HG02571 (cell line): ENCODE data around the gene AGAP2.
A peak's percentile ranks its signal among the peaks of the same experiment; 100 is the strongest.
"Not testable (repeated sequence)": the region's sequence is repeated elsewhere in the genome, so short reads cannot be mapped to it uniquely, and the experiment has no call there.

Source experiments
- ATAC-seq: cut with Tn5 transposase; IDR thresholded peaks from one replicate; pipeline ENCODE4 v1.9.1; 2021; ENCODE audit warnings: mild to moderate bottlenecking, moderate library complexity; ENCODE audit not compliant: unreplicated experiment

Gene AGAP2

DNA sequence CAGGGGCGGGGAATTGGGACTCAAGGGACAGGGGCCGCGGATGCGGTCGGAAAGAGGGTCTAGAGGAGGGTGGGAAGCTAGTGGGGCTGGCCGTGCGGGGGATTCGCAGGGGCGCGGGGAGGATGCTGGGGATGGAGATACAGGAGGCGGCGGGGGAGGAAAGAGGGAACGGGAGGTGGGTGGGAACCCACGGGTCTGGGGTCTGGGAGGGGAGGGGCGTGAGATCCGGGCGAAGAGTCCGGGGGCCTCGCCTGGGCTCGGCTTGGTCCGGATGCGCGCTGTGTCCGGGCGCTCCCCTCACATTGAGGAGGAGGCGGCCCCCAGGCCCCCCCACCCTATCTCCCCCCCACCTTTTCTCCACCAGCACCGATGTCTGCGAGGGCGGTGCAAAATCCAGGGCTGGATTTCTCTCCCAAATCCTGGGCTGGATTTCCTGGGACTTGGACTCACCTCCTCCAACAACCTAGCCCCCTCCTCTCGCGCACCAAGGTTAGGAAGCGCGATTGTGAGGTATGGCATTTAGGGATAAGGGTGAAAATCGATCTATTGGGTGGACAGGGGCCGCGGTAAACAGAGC is at the start of gene AGAP2:
Gene AGAP2 (minus strand): TSS at position 82 of the 577 bp plus-strand sequence. CDS start 496 bp downstream, outside the sequence.
- ATAC-seq, result no peak

DNA sequence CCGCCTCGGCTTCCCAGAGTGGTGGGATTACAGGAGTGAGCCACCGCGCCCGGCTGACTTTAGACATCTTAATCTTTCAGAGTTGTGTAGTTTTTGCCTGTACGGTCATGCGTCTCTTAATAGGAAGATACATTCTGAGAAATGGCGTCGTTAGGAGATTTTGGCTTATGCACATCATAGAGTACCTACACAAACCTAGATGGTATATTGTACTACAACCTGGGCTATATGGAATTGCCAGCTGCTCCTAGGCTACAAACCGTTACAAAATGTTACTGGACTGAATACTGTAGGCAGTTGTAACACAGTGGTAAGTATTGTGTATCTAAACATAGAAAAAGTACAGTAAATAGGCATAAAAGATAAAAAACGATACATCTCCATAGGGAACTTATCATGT is 45.3 kb upstream of the AGAP2 start:
- no peak for ATAC-seq

DNA sequence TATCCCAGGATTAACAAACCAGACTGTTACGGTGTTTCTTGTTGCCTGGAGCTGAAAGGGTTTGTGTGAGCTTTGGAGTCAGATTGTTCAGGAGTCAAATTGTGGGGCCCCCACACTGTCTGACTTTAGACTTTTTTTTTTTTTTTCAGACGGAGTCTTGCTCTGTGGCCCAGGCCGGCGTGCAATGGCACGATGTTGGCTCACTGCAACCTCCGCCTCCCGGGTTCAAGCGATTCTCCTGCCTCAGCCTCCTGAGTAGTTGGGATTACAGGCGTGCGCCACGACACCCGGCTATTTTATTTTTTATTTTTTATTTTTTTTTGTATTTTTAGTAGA is 44.9 kb upstream of the AGAP2 start:
- ATAC-seq, result no peak

DNA sequence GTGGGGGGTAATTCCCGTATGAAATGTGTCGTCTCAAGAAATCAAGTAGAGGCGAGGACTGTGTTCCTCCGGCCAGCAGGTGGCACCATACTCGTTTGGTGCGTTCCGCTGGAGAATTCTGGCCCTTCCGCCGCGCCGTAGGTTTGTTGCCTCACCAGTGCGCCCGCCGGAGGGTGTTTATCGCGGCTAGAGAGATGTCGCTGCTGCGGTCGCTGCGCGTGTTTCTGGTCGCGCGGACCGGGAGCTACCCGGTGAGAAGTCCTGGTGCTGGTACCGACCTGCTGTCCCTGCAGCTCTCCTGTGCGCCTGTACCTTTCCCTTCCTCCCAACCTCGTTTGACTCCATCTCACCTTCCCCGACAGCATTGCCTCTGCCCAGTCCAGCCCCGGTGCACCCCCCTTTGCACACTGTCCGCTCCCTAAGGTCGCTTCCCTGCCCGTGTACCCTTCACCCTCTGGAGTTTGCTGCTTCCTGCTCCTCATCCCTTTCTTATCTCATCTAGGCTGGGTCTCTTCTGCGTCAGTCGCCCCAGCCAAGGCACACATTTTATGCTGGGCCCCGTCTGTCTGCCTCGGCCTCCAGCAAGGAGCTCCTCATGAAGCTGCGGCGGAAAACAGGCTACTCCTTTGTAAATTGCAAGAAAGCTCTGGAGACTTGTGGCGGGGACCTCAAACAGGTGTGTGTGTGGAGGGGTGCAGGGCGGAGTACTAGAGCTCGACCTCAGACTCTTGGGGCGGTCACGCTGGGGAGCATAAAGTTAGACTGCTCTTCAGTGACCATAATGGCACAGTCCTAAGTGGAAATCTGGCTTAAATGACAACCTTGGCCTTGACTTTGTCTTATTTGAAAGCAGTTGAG is 44.3 kb upstream of the AGAP2 start, which contains the start of gene TSFM:
Gene TSFM (plus strand): TSS at position 180 of the 858 bp plus-strand sequence. CDS start 15 bp downstream, at position 195.
- ATAC-seq, result peak; percentile 80

DNA sequence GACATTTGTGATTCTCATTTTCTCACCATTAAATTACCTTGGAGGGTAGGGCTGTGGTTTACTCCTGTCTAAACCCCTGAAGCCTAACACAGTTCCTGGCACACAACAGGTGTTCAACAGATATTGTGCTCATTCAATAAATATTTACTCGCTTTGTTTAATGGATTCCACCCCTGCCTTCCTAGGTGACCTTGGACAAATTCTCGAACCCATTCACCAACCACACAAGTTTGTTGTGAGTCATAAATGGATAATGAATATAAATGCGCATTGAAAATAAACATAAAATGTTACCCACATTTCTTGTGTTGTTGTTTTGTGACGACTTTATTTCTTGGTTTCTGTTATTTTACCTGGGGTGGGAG is 43.7 kb upstream of the AGAP2 start:
- no peak for ATAC-seq

DNA sequence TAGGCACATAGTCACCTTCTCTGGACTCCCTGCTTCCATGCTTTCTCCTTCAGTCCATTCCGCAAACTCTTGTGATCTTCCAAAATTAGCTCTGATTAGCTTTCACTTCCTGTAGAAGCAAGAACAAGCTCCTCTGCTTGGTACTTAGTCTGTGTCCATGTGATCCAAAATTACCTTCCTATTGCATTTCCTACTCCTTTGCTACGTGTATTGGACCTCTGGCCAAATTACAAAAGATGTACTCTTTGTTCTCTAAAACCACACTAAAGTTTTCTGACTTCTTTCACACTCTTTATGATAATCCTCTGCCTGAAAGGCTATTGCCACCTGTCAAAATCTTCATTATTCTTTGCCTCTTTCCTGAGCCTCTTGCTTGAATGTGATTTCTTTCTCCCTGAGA is 43.3 kb upstream of the AGAP2 start:
- no peak for ATAC-seq

DNA sequence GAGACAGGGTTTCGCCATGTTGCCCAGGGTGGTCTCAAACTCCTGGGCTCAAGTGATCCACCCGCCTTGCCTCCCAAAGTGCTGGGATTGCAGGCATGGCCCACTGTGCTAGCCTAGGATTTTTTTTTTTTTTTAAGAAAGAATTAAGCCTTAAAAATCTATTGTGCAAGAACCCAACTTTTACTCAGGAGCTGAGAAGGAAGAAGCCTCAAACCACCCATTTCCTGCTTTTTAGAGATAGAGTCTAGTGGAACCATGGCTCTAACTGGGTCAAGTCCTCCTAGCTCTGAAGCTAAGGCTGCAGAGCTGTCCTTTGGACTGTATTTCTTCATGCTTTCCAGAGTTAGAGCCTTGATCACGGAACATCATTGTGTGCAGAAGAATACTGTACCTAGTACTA is 42.7 kb upstream of the AGAP2 start:
- ATAC-seq, result no peak

DNA sequence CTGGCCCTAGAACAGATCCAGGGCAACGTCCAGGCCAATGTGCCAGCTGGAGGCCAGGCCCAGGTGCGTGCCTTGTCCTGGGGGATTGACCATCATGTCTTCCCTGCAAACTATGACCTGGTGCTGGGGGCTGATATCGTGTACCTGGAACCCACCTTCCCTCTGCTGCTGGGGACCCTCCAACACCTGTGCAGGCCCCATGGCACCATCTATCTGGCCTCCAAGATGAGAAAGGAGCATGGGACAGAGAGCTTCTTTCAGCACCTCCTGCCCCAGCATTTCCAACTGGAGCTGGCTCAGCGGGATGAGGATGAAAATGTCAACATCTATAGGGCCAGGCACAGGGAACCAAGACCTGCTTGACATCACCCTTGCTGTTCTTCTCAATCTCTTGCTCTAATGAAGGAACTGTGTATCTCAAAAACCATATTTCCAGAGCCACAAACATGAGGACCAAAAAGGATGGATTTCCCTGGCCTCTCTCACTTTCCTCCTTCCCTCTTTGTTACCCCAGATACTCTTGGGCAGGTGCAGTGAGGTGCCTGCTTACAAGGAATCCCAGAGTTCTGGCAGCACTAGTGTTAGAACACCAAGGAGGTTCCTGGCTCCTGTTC is 41.8 kb upstream of the AGAP2 start:
- no peak for ATAC-seq

DNA sequence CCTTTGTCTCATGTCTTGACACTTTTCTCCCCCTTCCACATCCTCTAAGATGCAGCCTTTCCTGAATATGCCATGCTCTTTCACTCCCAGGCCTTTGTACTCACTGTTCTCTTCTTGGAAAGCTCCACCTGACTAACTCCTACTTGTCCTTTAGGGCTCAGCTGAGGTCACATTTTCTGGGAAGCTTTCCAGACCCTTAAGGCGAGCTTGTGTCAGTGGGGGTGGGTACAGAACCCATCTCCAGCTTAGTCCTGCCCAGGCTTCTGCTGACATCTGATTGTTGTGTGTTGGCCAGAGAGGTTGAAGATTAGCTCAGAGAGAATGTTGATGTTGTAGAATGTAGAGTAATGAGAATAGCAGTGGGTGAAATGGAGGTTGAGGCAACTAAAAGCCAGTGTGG is 41.2 kb upstream of the AGAP2 start:
- no peak for ATAC-seq

DNA sequence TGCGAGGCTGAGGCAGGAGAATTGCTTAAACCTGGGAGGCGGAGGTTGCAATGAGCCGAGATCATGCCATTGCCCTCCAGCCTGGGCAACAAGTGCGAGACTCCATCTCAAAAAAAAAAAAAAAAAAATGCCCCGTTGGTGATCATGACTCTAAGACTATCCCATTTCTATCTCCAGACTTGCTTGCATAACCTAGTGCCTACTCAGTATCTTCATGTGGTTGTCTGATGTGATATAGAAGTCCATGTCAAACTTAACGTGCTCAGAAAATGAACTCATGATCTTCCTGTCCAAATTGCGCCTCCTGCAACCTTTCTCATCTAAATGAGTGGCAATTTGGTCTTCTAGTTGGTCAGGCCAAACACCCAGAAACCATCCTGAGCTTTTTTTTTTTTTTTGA is 39.4 kb upstream of the AGAP2 start:
- ATAC-seq, result no peak

DNA sequence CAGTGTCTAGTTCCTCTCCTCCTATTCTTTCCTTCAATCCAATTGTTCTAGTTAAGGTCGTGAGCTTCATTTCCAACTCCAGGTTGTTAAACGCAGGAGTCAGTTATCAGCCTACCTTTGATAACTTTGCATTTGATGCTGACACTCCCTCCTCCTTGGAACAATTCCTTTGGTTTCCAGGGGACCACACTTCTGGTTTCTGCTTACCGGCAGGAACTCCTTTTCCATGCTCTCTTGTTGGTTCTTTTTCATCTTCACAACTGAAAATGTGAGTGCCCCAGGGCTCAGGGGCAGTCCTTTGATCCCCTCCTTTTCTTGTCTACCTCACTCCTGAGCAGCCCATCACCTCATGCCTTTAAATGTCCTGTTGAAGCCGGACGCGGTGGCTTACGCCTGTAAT is 38.8 kb upstream of the AGAP2 start:
- no peak for ATAC-seq

DNA sequence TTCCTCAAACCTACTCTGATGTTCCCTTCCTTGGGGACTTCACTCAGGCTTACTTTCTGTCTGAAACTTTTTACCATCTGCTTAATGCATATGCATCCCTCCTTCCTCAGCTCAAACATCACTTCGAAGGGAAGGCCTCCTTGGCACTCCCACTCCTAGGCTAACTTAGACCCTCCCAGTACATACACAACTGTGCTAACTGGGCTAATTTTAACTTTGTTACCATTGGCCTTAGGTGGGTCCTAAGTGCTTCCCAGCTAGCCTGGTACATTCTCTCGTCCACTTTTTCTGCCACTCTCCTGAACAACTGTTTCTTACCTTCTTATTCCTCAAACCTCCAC is 37.7 kb upstream of the AGAP2 start:
- no peak for ATAC-seq

DNA sequence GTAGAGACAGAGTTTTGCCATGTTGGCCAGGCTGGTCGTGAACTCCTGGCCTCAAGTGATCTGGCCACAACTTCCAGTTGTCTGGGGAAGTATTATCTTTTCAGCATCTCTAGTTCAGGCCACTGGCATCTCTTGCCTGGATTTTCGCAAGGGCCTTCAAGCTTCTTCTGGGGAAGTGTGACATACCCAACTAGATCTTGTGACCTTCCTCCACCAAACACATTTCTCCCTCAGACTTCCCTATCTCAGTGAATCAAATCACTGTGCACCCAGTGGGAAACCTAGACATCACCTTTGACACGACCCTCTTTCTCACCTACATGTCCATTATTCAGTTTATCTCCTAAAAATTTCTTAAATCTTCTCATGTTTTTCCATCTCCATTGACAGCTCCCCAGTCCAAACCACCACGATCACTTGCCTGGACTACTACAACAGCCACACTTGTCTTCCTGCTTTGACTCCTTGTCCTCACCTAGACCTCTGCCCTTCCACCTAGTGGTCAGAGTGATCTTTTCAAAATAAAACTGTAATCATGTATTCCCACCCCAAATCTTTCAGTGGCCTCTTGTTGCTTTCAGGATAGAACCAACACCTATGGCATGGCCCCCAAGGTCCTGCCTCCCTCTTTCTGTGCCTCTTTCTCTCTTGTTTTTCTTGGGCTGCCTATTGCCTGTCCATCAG is 37.2 kb upstream of the AGAP2 start:
- no peak for ATAC-seq

DNA sequence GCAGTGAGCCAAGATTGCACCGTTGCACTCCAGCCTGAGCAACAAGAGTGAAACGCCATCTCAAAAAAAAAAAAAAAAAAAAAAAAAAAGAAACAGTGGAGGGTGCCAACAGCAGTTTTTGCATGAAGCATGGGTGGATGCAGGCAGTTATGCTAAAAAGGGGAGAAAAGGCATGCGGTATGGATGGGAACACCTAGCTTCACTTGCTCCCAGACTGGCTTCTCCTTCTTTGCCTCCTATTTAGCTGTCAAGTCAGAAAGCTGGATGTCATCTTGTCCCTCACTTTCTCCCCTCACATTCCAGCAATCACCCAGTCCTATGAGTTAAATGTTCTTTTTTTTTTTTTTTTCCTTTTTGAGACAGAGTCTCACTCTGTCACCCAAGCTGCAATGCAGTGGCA is 36.5 kb upstream of the AGAP2 start:
- no peak for ATAC-seq

DNA sequence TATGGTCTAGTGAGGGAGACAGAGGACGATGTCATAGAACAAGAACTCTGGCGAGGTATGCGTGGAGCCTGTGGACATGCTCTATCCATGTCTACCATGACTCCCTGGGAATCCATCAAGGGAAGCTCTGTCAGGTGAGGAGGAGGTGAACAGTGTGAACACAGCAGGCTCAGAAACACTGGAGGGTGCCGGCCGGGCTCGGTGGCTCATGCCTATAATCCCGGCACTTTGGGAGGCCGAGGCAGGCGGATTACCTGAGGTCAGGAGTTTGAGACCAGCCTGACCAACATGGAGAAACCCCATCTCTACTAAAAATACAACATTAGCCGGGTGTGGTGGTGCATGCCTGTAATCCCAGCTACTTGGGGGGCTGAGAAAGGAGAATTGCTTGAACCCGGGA is 36.1 kb upstream of the AGAP2 start:
- not testable (repeated sequence) for ATAC-seq

DNA sequence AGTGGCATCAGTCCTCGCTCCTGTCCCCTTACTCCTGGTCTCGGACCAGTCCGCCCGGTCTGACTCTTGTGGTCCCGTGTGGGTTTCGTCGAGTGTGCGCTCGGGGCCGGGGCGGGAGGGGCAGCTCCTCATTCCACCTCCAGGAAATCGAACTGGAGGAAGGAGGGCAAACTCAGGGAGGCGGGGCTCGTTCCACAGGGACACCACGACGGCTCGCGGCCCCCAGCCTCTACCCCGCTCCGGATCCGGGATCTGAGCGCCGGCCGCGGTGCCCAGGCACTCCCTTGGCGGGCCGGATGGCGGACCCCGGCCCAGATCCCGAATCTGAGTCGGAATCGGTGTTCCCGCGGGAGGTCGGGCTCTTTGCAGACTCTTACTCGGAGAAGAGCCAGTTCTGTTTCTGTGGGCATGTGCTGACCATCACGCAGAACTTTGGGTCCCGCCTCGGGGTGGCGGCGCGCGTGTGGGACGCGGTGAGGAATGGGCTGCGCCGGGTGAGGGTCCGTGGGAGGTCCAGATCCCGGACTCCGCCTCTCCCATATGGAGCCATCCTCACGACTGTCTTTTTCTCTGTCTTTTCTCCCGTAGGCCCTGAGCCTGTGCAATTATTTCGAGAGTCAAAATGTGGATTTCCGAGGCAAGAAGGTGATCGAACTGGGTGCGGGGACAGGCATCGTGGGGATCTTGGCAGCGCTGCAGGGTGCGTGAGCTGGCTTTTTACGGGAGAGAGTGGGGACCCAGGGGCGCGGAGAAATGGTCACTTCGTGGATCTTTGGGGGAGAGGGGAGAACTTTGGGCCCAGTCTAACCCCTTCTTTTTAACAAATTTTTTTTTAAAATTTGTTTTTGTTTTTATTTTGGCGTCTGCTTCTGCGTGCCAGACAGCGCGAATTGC is 34.1 kb upstream of the AGAP2 start, which contains the start of gene EEF1AKMT3:
Gene EEF1AKMT3 (plus strand): TSS at position 186 of the 894 bp plus-strand sequence. CDS start 111 bp downstream, at position 297.
- ATAC-seq, result no peak

DNA sequence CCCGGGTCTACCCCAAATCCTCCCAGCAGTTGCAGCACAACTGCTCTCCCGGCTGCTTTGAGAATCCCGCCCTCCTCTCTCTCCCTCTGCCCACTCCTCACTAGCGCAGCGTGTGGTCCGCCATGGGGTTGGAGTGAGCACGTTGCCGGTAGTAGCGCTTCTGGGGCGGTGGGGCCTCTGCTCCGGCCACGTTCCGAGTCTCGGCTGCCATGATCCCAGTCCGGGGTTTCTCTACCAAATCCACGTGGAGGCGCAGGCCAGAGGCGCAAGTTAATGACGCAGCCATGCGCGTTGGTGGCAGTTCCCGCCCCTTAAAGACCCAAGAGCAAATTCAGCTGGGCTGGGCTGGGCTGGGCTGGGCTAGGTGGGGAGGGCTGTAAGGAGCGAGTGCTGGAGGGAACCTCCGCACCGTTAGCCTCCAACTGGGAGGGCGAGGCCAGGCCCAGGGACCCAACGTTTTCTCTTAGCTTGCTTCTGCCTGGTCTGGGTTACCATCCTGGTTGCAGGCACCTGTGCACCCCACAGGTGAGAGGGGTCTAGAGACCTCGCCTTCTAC is 33.4 kb upstream of the AGAP2 start, which contains the start of gene METTL1:
Gene METTL1 (minus strand): TSS at position 233 of the 556 bp plus-strand sequence. CDS start 22 bp downstream, at position 211.
- ATAC-seq, result peak; percentile 79

DNA sequence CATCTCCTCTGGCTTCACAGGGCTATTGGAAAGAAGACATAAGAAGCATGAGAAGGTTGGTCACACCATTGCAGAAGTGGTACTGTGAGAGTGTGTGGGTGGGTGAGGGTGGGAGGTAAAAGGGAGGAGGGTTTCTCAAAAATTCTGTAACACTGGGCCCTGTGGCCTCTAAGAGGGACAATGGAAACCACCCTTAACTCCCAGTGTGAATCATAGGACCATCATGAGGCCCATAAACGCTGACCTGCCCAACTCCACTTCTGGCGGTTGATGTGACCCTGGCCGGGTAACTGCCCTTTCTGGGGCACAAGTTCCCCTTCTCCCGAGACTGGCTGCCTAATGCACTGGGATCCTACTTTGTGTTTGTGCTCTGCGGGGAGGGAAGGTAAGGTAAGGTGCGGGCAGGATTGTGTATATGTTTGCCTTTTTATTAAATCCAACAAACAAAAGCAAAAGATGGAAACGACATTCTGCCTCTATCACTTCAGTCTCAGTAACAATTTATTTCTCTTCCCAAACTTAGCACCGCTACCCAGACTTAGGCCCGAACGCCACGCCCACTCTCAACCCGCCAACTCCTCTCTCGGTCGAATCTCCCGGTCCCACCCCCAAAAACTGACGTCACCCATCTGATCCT is 32.8 kb upstream of the AGAP2 start:
- peak; percentile 59 for ATAC-seq

DNA sequence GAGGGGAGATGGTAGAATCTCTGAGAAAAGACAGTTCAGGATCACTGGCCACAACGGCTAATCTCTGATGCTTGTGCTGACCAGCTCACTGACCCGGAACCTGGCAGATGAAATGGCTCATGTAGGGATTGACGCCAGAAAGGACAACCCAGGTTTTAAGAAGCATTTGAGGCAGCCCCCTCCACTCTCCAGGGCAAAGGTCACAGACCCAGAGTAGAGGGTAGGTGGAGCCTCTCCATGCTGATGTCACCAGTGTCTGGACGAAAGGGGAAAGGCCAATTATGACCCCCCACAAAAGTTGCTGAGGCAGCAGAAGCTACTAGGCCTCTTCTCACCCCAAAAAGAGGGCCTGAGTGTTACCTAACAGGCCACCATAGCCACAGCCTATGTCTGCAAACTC is 32.2 kb upstream of the AGAP2 start:
- no peak for ATAC-seq

DNA sequence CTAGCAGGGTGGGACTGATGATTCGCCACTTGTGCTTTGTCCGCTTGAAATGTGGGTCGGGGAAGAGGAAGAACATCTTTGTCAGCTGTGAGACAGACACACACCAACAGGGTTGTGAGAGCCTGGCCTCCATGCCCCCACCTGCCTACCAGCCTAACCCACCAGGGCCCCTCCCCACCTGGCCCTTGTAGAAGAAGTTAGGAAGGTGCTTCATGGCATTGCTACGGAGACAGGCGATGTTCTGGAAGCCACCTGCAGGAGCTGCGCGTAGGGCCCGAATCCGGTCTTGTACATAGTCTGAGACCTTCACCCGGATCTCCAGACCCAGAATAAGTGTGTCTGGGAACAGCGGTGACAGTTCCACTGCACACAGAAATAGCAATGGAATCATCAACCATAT is 31.1 kb upstream of the AGAP2 start:
- ATAC-seq, result no peak
